ENCODE data around the gene ABHD17A.

GRCh38 chr19:1843116-1843515 lies 42.2 kb downstream of the ABHD17A start:
- no peak for TF ChIP-seq ZNF274 (IDR thresholded peaks at IDR 0.05; ENCODE audit: low read depth, low read length)
- TF ChIP-seq SUZ12 (IDR thresholded peaks at IDR 0.05; ENCODE audit: extremely low read depth, insufficient read depth, insufficient read length): no peak
- no peak for TF ChIP-seq YY1 (IDR thresholded peaks at IDR 0.05; ENCODE audit: insufficient read depth, insufficient read length)
